Neural cell (in vitro differentiated cells): Measurements from ENCODE around the gene IFI27.

ENCODE experiments used
- EP300 ChIP-seq: fragments of 450-650 bp; conservative IDR thresholded peaks from 2 replicates; pipeline ENCODE4 v1.6.1; 2014; ENCODE audit warnings: antibody characterized with exemption, mild to moderate bottlenecking, moderate library complexity; ENCODE audit not compliant: poor library complexity, severe bottlenecking
- EZH2 ChIP-seq: fragments of 200-600, 300-800 bp; shearing (Covaris generic), sonication (generic); IDR thresholded peaks from 2 replicates; pipeline ENCODE4 v1.6.1; 2014; ENCODE audit warnings: antibody characterized with exemption, low read length, borderline replicate concordance, mild to moderate bottlenecking; ENCODE audit not compliant: insufficient read depth, poor library complexity, severe bottlenecking
- RAD21 ChIP-seq: fragments of 450-650 bp; conservative IDR thresholded peaks from 2 replicates; pipeline ENCODE4 v1.6.1; 2014; ENCODE audit warnings: antibody characterized with exemption, mild to moderate bottlenecking, moderate library complexity
- SMC3 ChIP-seq: fragments of 450-650 bp; conservative IDR thresholded peaks from 2 replicates; pipeline ENCODE4 v1.6.1; 2014; ENCODE audit warnings: antibody characterized with exemption, mild to moderate bottlenecking, moderate library complexity; ENCODE audit not compliant: poor library complexity
- TAF1 ChIP-seq: IDR thresholded peaks from 2 replicates; pipeline ENCODE4 v1.6.1; 2012; ENCODE audit warnings: low read depth
- TF ChIP-seq, protein P1 (sequence below): fragments of 450-650 bp; IDR thresholded peaks from 2 replicates; pipeline ENCODE4 v1.5.1; 2014; ENCODE audit warnings: antibody characterized with exemption, mild to moderate bottlenecking, moderate library complexity; ENCODE audit not compliant: poor library complexity, severe bottlenecking
- TF ChIP-seq, protein P2 (sequence below): IDR thresholded peaks from 2 replicates; pipeline ENCODE4 v1.6.1; 2012; ENCODE audit warnings: borderline replicate concordance

DNA sequence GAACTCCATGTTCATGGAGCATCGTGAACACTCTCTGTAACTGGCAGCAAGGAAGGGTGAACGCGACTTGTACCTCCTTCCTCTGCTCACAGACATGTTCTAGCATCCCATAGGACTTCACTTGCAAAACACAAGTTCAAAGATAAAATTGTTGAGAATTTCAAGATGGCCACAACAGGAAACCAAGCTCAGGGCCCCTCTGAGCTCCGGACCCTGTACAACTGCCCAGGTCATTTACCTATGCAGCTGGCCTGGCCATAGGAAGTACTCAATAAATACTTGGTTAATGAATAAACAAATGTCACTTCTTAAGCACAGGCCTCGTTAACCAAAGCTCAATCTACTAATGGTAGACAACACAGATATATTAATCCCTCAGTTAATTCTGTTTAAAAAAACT lies 51.9 kb downstream of the IFI27 start:
- TF ChIP-seq EZH2 (no peak), RAD21 (no peak), TAF1 (no peak), SMC3 (no peak), EP300 (no peak)
- TF ChIP-seq, protein P1, sequence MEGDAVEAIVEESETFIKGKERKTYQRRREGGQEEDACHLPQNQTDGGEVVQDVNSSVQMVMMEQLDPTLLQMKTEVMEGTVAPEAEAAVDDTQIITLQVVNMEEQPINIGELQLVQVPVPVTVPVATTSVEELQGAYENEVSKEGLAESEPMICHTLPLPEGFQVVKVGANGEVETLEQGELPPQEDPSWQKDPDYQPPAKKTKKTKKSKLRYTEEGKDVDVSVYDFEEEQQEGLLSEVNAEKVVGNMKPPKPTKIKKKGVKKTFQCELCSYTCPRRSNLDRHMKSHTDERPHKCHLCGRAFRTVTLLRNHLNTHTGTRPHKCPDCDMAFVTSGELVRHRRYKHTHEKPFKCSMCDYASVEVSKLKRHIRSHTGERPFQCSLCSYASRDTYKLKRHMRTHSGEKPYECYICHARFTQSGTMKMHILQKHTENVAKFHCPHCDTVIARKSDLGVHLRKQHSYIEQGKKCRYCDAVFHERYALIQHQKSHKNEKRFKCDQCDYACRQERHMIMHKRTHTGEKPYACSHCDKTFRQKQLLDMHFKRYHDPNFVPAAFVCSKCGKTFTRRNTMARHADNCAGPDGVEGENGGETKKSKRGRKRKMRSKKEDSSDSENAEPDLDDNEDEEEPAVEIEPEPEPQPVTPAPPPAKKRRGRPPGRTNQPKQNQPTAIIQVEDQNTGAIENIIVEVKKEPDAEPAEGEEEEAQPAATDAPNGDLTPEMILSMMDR: no peak
- TF ChIP-seq, protein P2, sequence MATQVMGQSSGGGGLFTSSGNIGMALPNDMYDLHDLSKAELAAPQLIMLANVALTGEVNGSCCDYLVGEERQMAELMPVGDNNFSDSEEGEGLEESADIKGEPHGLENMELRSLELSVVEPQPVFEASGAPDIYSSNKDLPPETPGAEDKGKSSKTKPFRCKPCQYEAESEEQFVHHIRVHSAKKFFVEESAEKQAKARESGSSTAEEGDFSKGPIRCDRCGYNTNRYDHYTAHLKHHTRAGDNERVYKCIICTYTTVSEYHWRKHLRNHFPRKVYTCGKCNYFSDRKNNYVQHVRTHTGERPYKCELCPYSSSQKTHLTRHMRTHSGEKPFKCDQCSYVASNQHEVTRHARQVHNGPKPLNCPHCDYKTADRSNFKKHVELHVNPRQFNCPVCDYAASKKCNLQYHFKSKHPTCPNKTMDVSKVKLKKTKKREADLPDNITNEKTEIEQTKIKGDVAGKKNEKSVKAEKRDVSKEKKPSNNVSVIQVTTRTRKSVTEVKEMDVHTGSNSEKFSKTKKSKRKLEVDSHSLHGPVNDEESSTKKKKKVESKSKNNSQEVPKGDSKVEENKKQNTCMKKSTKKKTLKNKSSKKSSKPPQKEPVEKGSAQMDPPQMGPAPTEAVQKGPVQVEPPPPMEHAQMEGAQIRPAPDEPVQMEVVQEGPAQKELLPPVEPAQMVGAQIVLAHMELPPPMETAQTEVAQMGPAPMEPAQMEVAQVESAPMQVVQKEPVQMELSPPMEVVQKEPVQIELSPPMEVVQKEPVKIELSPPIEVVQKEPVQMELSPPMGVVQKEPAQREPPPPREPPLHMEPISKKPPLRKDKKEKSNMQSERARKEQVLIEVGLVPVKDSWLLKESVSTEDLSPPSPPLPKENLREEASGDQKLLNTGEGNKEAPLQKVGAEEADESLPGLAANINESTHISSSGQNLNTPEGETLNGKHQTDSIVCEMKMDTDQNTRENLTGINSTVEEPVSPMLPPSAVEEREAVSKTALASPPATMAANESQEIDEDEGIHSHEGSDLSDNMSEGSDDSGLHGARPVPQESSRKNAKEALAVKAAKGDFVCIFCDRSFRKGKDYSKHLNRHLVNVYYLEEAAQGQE: no peak
